ENCODE measurements around the gene MBP. TPM values are rescaled to one million over a fixed set of nuclear protein-coding genes. Genes with fewer than 3 reads are reported as not detected.
"Not testable (repeated sequence)": the region's sequence is repeated elsewhere in the genome, so short reads cannot be mapped to it uniquely, and the experiment has no call there.

MBP gene
- total RNA-seq, 2 experiments from 2014 or later, result 13.5 to 28.9 TPM

GRCh38 chr18:76993085-76993382, 139.5 kb downstream of the MBP start:
- H3K9me2 ChIP-seq (ENCODE audit: insufficient read depth, low read length), result no peaks in the 10 kb centered on the region
- DNase-seq (ENCODE audit: low spot score), result no peak
- H4K20me1 ChIP-seq (ENCODE audit: insufficient read depth, low read length), result no peaks in the 10 kb centered on the region
- H2AFZ ChIP-seq (ENCODE audit: low read length), result no peak overlapping the region
- H3K9me3 ChIP-seq (ENCODE audit: low read length), result no peaks in the 10 kb centered on the region
- POLR2A ChIA-PET, result interaction anchor here (0.6 kb wide), 1 partner anchor 151 kb away, joined by 4 read pairs; no protein-coding TSS in a partner anchor
- no peaks in the 10 kb centered on the region for H3K79me2 ChIP-seq (ENCODE audit: insufficient read depth, low read depth, low read length)
- H3K4me2 ChIP-seq (ENCODE audit: low read length), result no peak overlapping the region
- intact Hi-C loops (cut with micrococcal nuclease; ENCODE audit: unreplicated experiment), result no loop called here
- no TSS peak for BruUV-seq (replicated peaks)
- H3K27ac ChIP-seq (ENCODE audit: low read depth, low read length, poor library complexity, severe bottlenecking), result no peak overlapping the region
- no peaks in the 10 kb centered on the region for H3K36me3 ChIP-seq (ENCODE audit: insufficient read depth, low read length)
- peaks cover 9% of the 10 kb centered on the region for H3K4me1 ChIP-seq (ENCODE audit: insufficient read depth, low read length, poor library complexity, severe bottlenecking)
- no peak overlapping the region for H3K4me3 ChIP-seq (ENCODE audit: low read depth, low read length, poor library complexity, severe bottlenecking)
- CTCF ChIA-PET (ENCODE audit: unreplicated experiment), result no interaction called here
- TF ChIP-seq CTCF (conservative IDR thresholded peaks at IDR 0.05; ENCODE audit: low read length), result no peak
- no peak for TF ChIP-seq EZH2phosphoT487 (IDR thresholded peaks at IDR 0.05; ENCODE audit: borderline replicate concordance, low read depth, low read length)

GRCh38 chr18:76992226-76993084, 140.1 kb downstream of the MBP start:
- H3K36me3 ChIP-seq (ENCODE audit: insufficient read depth, low read length), result no peaks in the 10 kb centered on the region
- no peaks in the 10 kb centered on the region for H4K20me1 ChIP-seq (ENCODE audit: insufficient read depth, low read length)
- H3K9me2 ChIP-seq (ENCODE audit: insufficient read depth, low read length), result no peaks in the 10 kb centered on the region
- H3K9me3 ChIP-seq (ENCODE audit: low read length), result no peaks in the 10 kb centered on the region
- TF ChIP-seq CTCF (conservative IDR thresholded peaks at IDR 0.05; ENCODE audit: low read length) (no peak), EZH2phosphoT487 (IDR thresholded peaks at IDR 0.05; ENCODE audit: borderline replicate concordance, low read depth, low read length) (no peak)
- no peak overlapping the region for H3K27ac ChIP-seq (ENCODE audit: low read depth, low read length, poor library complexity, severe bottlenecking)
- intact Hi-C loops (cut with micrococcal nuclease; ENCODE audit: unreplicated experiment), result no loop called here
- H3K79me2 ChIP-seq (ENCODE audit: insufficient read depth, low read depth, low read length), result no peaks in the 10 kb centered on the region
- no peak overlapping the region for H3K4me3 ChIP-seq (ENCODE audit: low read depth, low read length, poor library complexity, severe bottlenecking)
- ChIA-PET POLR2A (interaction anchor here (0.6 kb wide), 1 partner anchor 151 kb away, joined by 4 read pairs; no protein-coding TSS in a partner anchor), CTCF (ENCODE audit: unreplicated experiment) (no interaction called here)
- no peak for DNase-seq (ENCODE audit: low spot score)
- no peak overlapping the region for H2AFZ ChIP-seq (ENCODE audit: low read length)
- peaks cover 9% of the 10 kb centered on the region for H3K4me1 ChIP-seq (ENCODE audit: insufficient read depth, low read length, poor library complexity, severe bottlenecking)
- no peak overlapping the region for H3K4me2 ChIP-seq (ENCODE audit: low read length)
- no TSS peak for BruUV-seq (replicated peaks)

GRCh38 chr18:76991021-76991688, 141.4 kb downstream of the MBP start:
- Histone ChIP-seq H3K27ac (ENCODE audit: low read depth, low read length, poor library complexity, severe bottlenecking) (no peak overlapping the region), H3K9me2 (ENCODE audit: insufficient read depth, low read length) (no peaks in the 10 kb centered on the region), H3K36me3 (ENCODE audit: insufficient read depth, low read length) (no peaks in the 10 kb centered on the region), H3K4me3 (ENCODE audit: low read depth, low read length, poor library complexity, severe bottlenecking) (no peak overlapping the region), H3K4me2 (ENCODE audit: low read length) (peak overlapping the region; percentile 4; the same call in 1 of the 2 replicates), H3K4me1 (ENCODE audit: insufficient read depth, low read length, poor library complexity, severe bottlenecking) (peaks cover 9% of the 10 kb centered on the region), H2AFZ (ENCODE audit: low read length) (no peak overlapping the region), H3K79me2 (ENCODE audit: insufficient read depth, low read depth, low read length) (no peaks in the 10 kb centered on the region), H4K20me1 (ENCODE audit: insufficient read depth, low read length) (no peaks in the 10 kb centered on the region), H3K9me3 (ENCODE audit: low read length) (no peaks in the 10 kb centered on the region)
- no peak for DNase-seq (ENCODE audit: low spot score)
- intact Hi-C loops (cut with micrococcal nuclease; ENCODE audit: unreplicated experiment), result no loop called here
- ChIA-PET POLR2A (no interaction called here), CTCF (ENCODE audit: unreplicated experiment) (no interaction called here)
- TF ChIP-seq EZH2phosphoT487 (IDR thresholded peaks at IDR 0.05; ENCODE audit: borderline replicate concordance, low read depth, low read length), result no peak
- TF ChIP-seq CTCF (conservative IDR thresholded peaks at IDR 0.05; ENCODE audit: low read length), result no peak
- BruUV-seq (replicated peaks), result no TSS peak

- POLR2A ChIA-PET; CTCF ChIA-PET (ENCODE audit: unreplicated experiment); H2AFZ ChIP-seq (ENCODE audit: low read length); DNase-seq (ENCODE audit: low spot score); H3K79me2 ChIP-seq (ENCODE audit: insufficient read depth, low read depth, low read length); H3K36me3 ChIP-seq (ENCODE audit: insufficient read depth, low read length); H3K4me1 ChIP-seq (ENCODE audit: insufficient read depth, low read length, poor library complexity, severe bottlenecking); H3K27ac ChIP-seq (ENCODE audit: low read depth, low read length, poor library complexity, severe bottlenecking); H3K9me3 ChIP-seq (ENCODE audit: low read length); H3K9me2 ChIP-seq (ENCODE audit: insufficient read depth, low read length); BruUV-seq (replicated peaks); intact Hi-C loops (cut with micrococcal nuclease; ENCODE audit: unreplicated experiment); H4K20me1 ChIP-seq (ENCODE audit: insufficient read depth, low read length); H3K4me3 ChIP-seq (ENCODE audit: low read depth, low read length, poor library complexity, severe bottlenecking): not testable (repeated sequence)
- H3K4me2 ChIP-seq (ENCODE audit: low read length), result peak overlapping the region; percentile 4; the same call in 1 of the 2 replicates
Observed at GRCh38 chr18:76990343-76991020, 142.1 kb downstream of the MBP start.

Measured in OCI-LY7 (cell line).